Naive B cell (primary cell): Measurements from ENCODE around the gene GALC. TPM values are rescaled to one million over a fixed set of nuclear protein-coding genes. Genes with fewer than 3 reads are reported as not detected.
"Not testable (repeated sequence)": the region's sequence is repeated elsewhere in the genome, so short reads cannot be mapped to it uniquely, and the experiment has no call there.

Source experiments
- ATAC-seq, 2 donors: fragments of 150-1000 bp; cut with Tn5 transposase; 2 replicates each; pipeline ENCODE4 v1.10.0; 2021; ENCODE audit warnings: low read depth in 2 of 2, mild to moderate bottlenecking in 2 of 2, moderate library complexity in 2 of 2
- DNase-seq: peaks from one replicate; pipeline ENCODE4 v3.0.0; 2022
- H3K27ac Mint-ChIP-seq, 6 donors: one replicate each; pipeline ENCODE4 v1.8.0; 2020 to 2022; ENCODE audit warnings: mild to moderate bottlenecking in 6 of 6, mixed read lengths in 6 of 6, moderate library complexity in 5 of 6, inconsistent platforms in 2 of 6
- H3K27me3 Mint-ChIP-seq, 3 donors: one replicate each; pipeline ENCODE4 v1.8.0; 2021 to 2022; ENCODE audit warnings: mixed read lengths in 3 of 3, mild to moderate bottlenecking in 1 of 3
- H3K36me3 Mint-ChIP-seq, 2 donors: one replicate each; pipeline ENCODE4 v1.8.0; 2020 to 2022; ENCODE audit warnings: mixed read lengths in 2 of 2, inconsistent platforms in 1 of 2, mild to moderate bottlenecking in 1 of 2
- H3K4me1 Mint-ChIP-seq, 3 donors: one replicate each; pipeline ENCODE4 v1.8.0; 2020 to 2022; ENCODE audit warnings: mixed read lengths in 3 of 3, inconsistent platforms in 1 of 3, mild to moderate bottlenecking in 1 of 3, moderate library complexity in 1 of 3
- H3K4me3 Mint-ChIP-seq, 8 donors: one replicate each; pipeline ENCODE4 v1.8.0; 2020 to 2022; ENCODE audit warnings: mild to moderate bottlenecking in 8 of 8, mixed read lengths in 8 of 8, moderate library complexity in 8 of 8, inconsistent platforms in 2 of 8
- H3K9me3 Mint-ChIP-seq, 7 donors: one replicate each; pipeline ENCODE4 v1.8.0; 2020 to 2022; ENCODE audit warnings: mixed read lengths in 7 of 7, mild to moderate bottlenecking in 5 of 7, inconsistent platforms in 2 of 7, moderate library complexity in 1 of 7
- polyA plus RNA-seq, 6 donors: library from polyadenylated mRNA; unstranded; fragments of 300-500 nt; fragmentation: Illumina TruSeq; gene quantifications; one replicate each; pipeline ENCODE4 v1.2.3, GENCODE V29; 2021; ENCODE audit warnings: low read depth in 6 of 6

Gene GALC
- 1 to 10 TPM; 3.6 to 9.4 (median 6.5) TPM for polyA plus RNA-seq

- Mint-ChIP-seq H3K36me3 (no peaks in the 10 kb centered on the region), H3K9me3 (no peaks in the 10 kb centered on the region), H3K27ac (peak within 1 kb of the TSS; percentile 95 to 99 (median 99)), H3K4me1 (peaks cover 20 to 26% (median 23%) of the 10 kb centered on the region in 3 donors), H3K27me3 (no peaks in the 10 kb centered on the region), H3K4me3 (peak within 1 kb of the TSS; percentile 87 to 99 (median 94))
- DNase-seq (peak; percentile 93), ATAC-seq (peak; percentile 80 to 84)
Measured at GRCh38 chr14:87992718-87993628, at the start of gene GALC. TSS of gene GALC (minus strand) at chr14:87993182. CDS start at chr14:87993164, 18 bp downstream.

DNA sequence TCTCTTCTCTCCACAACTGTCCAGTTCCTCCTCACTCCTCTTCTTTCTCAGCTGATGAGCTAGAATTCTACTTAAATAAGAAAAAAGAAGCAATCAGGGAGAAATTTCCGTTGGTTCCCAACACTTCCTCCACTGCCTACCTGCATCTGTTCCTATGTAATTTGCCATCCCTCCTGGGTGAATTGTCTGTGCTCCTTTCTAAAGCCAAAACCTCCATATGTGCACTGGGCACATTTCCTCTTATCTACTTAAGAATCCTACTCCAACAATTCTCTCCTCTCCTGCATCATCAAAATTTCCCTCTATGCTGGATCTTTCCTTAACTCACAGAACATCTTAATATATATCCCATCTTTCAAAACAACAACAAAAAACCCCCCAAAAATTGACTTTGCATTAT is 47.2 kb upstream of the GALC start:
- Mint-ChIP-seq H3K4me1 (no peaks in the 10 kb centered on the region), H3K9me3 (no peaks in the 10 kb centered on the region), H3K27me3 (peaks cover 13 to 16% (median 16%) of the 10 kb centered on the region in 3 donors), H3K27ac (no peak overlapping the region), H3K4me3 (no peak overlapping the region), H3K36me3 (no peaks in the 10 kb centered on the region)
- ATAC-seq, result no peak
- no peak for DNase-seq

DNA sequence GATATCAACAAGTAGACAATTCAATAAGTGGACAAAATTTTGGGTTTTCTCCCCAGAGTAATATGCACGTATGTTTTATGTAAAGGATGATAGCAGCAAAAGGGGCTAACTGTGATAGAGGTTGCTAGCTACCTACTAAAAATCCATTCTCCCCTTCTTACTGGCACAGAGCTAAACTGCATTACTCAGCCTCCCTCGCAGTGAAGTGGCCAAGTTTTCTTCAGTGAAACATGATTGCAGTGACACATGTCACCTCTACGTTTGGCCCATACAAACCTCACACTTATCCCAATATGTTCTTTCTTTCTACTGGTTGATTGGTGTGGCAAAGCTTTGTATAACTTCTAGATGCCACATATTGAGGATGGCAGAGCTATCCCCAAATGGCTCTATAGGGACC is 46.2 kb upstream of the GALC start:
- ATAC-seq, result no peak
- Mint-ChIP-seq H3K9me3 (no peaks in the 10 kb centered on the region), H3K4me3 (no peak overlapping the region), H3K4me1 (no peaks in the 10 kb centered on the region), H3K27ac (no peak overlapping the region), H3K36me3 (no peaks in the 10 kb centered on the region), H3K27me3 (peaks cover 13 to 24% (median 23%) of the 10 kb centered on the region in 3 donors)
- DNase-seq, result no peak

GRCh38 chr14:88037325-88037724 is 44.3 kb upstream of the GALC start:
- Mint-ChIP-seq H3K27me3 (peaks cover 13 to 27% (median 26%) of the 10 kb centered on the region in 3 donors), H3K27ac (no peak overlapping the region), H3K9me3 (peaks cover 0 to 4% (median 0%) of the 10 kb centered on the region in 7 donors), H3K4me3 (no peak overlapping the region), H3K36me3 (no peaks in the 10 kb centered on the region), H3K4me1 (no peaks in the 10 kb centered on the region)
- no peak for DNase-seq
- ATAC-seq, result no peak

DNA sequence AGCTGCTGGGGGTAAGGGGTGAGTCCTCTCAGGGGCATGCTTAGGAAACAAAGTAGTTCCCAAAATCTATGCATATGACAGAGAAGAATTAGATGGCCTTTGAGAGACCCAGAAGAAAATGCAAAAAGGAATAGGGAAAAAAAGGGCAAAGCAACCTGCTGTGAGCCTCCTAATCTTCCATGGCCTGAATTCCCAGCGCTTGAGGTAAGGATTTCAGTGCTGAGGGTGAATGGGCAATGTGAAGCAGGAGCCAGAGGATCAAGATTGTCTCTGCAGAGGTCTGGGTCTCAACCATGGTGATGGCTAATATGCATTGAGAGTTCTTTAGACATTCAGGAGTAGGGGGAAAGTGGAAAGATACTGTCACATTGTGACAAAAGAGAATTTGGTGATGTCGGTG is 43.4 kb upstream of the GALC start:
- H3K27me3 Mint-ChIP-seq, result peaks cover 13 to 27% (median 26%) of the 10 kb centered on the region in 3 donors
- H3K4me1 Mint-ChIP-seq, result no peaks in the 10 kb centered on the region
- DNase-seq (no peak), ATAC-seq (no peak)
- no peak overlapping the region for H3K4me3 Mint-ChIP-seq
- no peak overlapping the region for H3K27ac Mint-ChIP-seq
- peaks cover 0 to 4% (median 0%) of the 10 kb centered on the region in 7 donors for H3K9me3 Mint-ChIP-seq
- no peaks in the 10 kb centered on the region for H3K36me3 Mint-ChIP-seq

DNA sequence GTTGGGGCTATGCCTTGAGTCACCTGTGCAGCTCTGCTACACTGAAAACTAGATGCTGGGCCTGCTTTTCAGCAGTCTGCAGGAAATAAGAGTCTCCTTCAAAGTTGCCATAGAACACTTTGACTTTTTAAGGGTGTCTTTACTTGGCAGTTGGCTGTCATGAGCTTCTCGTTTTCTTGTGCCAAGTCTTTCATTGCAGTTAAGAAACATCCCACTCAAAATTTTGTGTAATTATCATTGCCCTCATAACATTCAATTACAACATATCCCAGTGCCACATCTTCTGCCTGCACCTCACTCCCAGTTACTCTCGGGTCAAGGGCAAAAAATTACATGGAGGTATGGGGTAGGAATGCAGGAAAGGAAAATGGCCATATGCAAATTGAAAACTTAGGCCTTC is 41.1 kb upstream of the GALC start:
- H3K4me1 Mint-ChIP-seq, result peaks cover 4 to 8% (median 7%) of the 10 kb centered on the region in 3 donors
- ATAC-seq (no peak), DNase-seq (no peak)
- no peak overlapping the region for H3K4me3 Mint-ChIP-seq
- peaks cover 0 to 4% (median 0%) of the 10 kb centered on the region in 7 donors for H3K9me3 Mint-ChIP-seq
- H3K27ac Mint-ChIP-seq, result no peak overlapping the region
- H3K36me3 Mint-ChIP-seq, result no peaks in the 10 kb centered on the region
- peaks cover 11 to 27% (median 26%) of the 10 kb centered on the region in 3 donors for H3K27me3 Mint-ChIP-seq

DNA sequence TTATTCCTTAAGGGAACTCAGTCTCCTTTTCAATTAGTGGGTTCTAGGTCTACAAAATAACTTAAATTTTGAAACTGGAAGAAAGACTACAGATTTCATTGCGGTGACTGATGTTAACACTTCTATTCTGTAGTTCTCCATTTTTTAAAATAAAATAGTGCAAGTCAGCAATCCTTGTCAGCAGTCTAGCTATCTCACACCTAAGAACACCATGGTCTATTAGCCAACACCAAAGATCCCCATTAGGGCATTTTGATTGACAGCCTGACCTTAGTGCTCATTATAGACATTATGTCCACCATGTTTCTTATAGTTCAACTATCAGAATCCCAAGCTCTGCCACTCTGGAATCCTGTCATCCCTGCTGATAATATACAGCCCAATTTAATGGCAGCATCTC is 39.4 kb upstream of the GALC start:
- no peaks in the 10 kb centered on the region for H3K36me3 Mint-ChIP-seq
- no peak for ATAC-seq
- H3K9me3 Mint-ChIP-seq, result peaks cover 0 to 4% (median 0%) of the 10 kb centered on the region in 7 donors

DNA sequence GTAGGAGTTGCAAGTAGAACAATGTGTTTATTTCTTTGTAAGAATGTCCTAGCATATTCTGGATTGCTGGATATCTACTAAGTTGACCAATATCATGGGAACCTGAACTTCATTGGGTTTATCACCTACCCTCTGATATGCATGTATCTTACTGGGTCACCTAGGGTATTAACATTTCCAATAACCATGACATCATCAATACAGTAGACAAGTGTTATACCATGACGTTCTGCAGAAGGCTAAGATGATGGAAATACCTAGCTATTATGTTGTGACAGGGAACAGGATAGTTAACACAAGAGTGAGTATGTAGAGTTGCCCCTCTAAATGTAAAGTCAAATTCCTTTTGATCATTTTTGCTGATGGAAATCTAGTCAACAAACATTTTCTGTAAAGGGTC is 37.9 kb upstream of the GALC start:
- DNase-seq (no peak), ATAC-seq (no peak)
- H3K27me3 Mint-ChIP-seq, result peaks cover 8 to 11% (median 10%) of the 10 kb centered on the region in 3 donors
- H3K36me3 Mint-ChIP-seq, result no peaks in the 10 kb centered on the region
- no peak overlapping the region for H3K4me3 Mint-ChIP-seq
- H3K9me3 Mint-ChIP-seq, result peaks cover 0 to 4% (median 0%) of the 10 kb centered on the region in 7 donors
- peaks cover 14 to 19% (median 16%) of the 10 kb centered on the region in 3 donors for H3K4me1 Mint-ChIP-seq
- H3K27ac Mint-ChIP-seq, result no peak overlapping the region

More for the DNA sequence above, 39.4 kb upstream of the GALC start:
- Mint-ChIP-seq H3K4me1 (peaks cover 5 to 10% (median 8%) of the 10 kb centered on the region in 3 donors), H3K27me3 (peaks cover 10 to 17% (median 17%) of the 10 kb centered on the region in 3 donors), H3K27ac (no peak overlapping the region), H3K4me3 (no peak overlapping the region)
- DNase-seq, result no peak

DNA sequence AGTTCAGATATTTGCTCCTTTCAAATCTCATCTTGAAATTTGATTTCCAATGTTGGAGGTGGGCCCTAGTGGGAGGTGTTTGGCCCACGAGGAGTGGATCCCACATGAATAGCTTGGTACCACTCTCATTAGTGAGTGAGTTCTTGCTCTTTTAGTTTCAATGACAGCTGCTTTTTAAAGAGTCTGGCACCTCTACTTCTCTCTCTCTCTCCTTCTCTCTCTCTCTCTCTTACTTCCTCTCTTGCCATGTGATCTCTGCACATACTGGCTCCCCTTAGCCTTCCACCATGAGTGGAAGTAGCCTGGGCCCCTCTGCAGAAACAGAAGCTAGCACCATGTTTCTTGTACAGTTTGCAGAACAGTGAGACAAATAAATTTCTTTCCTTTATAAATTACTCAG is 37.1 kb upstream of the GALC start:
- peak in 1 of 2 donors; percentile 32 for ATAC-seq
- Mint-ChIP-seq H3K27me3 (peaks cover 0 to 11% (median 10%) of the 10 kb centered on the region in 3 donors), H3K36me3 (no peaks in the 10 kb centered on the region), H3K4me1 (peaks cover 14 to 20% (median 17%) of the 10 kb centered on the region in 3 donors), H3K27ac (peak overlapping the region in 1 of 6 donors; percentile 86), H3K4me3 (no peak overlapping the region), H3K9me3 (peaks cover 0 to 4% (median 0%) of the 10 kb centered on the region in 7 donors)
- no peak for DNase-seq

DNA sequence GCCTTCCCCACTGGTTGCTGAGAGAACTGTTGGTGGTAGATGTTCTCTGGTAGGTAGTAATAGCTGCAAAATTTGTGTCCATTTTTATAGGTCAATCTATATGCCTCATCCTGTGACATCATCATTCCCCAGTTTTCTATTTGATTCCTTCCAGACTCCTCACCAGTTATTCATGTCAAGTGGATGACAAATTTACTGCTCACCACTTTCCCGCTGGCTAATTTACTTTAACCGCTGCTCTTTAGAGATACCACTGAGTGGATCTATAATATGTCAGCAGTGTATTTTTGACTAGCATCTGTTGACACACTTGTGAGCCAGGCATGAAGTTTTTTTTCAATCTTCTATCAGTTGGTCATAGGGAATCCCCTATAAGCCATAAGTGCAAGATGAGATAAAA is 36.5 kb upstream of the GALC start:
- ATAC-seq (no peak), DNase-seq (no peak)
- Mint-ChIP-seq H3K27me3 (peaks cover 0 to 6% (median 5%) of the 10 kb centered on the region in 3 donors), H3K9me3 (peaks cover 0 to 4% (median 0%) of the 10 kb centered on the region in 7 donors), H3K27ac (no peak overlapping the region), H3K4me1 (peaks cover 14 to 23% (median 21%) of the 10 kb centered on the region in 3 donors), H3K36me3 (no peaks in the 10 kb centered on the region), H3K4me3 (no peak overlapping the region)

GRCh38 chr14:88026890-88027289 is 33.9 kb upstream of the GALC start:
- Mint-ChIP-seq H3K4me3 (no peak overlapping the region), H3K27me3 (no peaks in the 10 kb centered on the region), H3K27ac (peak overlapping the region in 3 of 6 donors; percentile 3 to 68 (median 65)), H3K4me1 (peaks cover 19 to 37% (median 30%) of the 10 kb centered on the region in 3 donors), H3K9me3 (no peaks in the 10 kb centered on the region), H3K36me3 (no peaks in the 10 kb centered on the region)
- ATAC-seq, result no peak
- no peak for DNase-seq

- Mint-ChIP-seq H3K4me3 (no peak overlapping the region), H3K9me3 (peaks cover 0 to 5% (median 0%) of the 10 kb centered on the region in 7 donors), H3K4me1 (peaks cover 23 to 35% (median 26%) of the 10 kb centered on the region in 3 donors), H3K27ac (peak overlapping the region in 1 of 6 donors; percentile 44), H3K27me3 (no peaks in the 10 kb centered on the region), H3K36me3 (no peaks in the 10 kb centered on the region)
- no peak for DNase-seq
- no peak for ATAC-seq
Measured at GRCh38 chr14:88025313-88025712, 32.3 kb upstream of the GALC start.

- not testable (repeated sequence) for DNase-seq, H3K9me3 Mint-ChIP-seq, ATAC-seq, H3K36me3 Mint-ChIP-seq, H3K27me3 Mint-ChIP-seq
- Mint-ChIP-seq H3K4me1 (peaks cover 22 to 29% (median 24%) of the 10 kb centered on the region in 3 donors), H3K27ac (peak overlapping the region in 1 of 6 donors; percentile 44), H3K4me3 (peak overlapping the region in 1 of 8 donors; percentile 44)
Measured at GRCh38 chr14:88024252-88025086, 31.5 kb upstream of the GALC start.
